Ovary (tissue), 3 donors: ENCODE results near the gene GADD45B.

ENCODE experiments used
- EP300 ChIP-seq: sonication (generic); formaldehyde crosslinking; IDR thresholded peaks from one replicate; pipeline ENCODE4 v1.6.1; 2017; ENCODE audit warnings: antibody characterized with exemption
- POLR2A ChIP-seq: fragments of 450-650 bp; IDR thresholded peaks from one replicate; pipeline ENCODE4 v1.6.1; 2017; ENCODE audit warnings: antibody characterized with exemption, mild to moderate bottlenecking, moderate library complexity
- TF ChIP-seq, protein P1 (sequence below), 3 donors: fragments of 450-650 bp in 2 of 3; fragments of 200-600 bp in 1 of 3; IDR thresholded peaks; one replicate each; pipeline versions ENCODE4 v1.5.1 to v1.8.0; 2016 to 2022; ENCODE audit warnings: antibody characterized with exemption in 3 of 3, mild to moderate bottlenecking in 1 of 3
- donor health status: DM: no; HTN: no; CAD: no.

DNA sequence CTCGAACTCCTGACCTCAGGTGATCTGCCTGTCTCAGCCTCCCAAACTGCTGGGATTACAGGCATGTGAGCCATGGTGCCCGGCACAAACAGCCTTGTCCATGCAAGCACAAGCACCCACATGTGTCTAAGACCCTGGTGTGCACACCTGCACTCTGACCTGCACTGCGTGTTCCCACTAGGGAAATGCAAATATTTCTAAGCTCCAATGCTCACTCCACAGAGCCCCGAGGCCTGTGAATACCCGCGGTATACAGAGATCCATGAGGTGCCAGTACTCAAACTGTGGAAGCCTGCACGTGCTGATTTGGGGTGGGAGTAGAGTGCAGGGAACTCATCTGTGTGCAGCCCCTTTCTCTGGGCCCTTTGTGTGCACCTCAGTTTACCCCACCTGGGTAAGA is 14.7 kb downstream of the GADD45B start:
- TF ChIP-seq, protein P1, sequence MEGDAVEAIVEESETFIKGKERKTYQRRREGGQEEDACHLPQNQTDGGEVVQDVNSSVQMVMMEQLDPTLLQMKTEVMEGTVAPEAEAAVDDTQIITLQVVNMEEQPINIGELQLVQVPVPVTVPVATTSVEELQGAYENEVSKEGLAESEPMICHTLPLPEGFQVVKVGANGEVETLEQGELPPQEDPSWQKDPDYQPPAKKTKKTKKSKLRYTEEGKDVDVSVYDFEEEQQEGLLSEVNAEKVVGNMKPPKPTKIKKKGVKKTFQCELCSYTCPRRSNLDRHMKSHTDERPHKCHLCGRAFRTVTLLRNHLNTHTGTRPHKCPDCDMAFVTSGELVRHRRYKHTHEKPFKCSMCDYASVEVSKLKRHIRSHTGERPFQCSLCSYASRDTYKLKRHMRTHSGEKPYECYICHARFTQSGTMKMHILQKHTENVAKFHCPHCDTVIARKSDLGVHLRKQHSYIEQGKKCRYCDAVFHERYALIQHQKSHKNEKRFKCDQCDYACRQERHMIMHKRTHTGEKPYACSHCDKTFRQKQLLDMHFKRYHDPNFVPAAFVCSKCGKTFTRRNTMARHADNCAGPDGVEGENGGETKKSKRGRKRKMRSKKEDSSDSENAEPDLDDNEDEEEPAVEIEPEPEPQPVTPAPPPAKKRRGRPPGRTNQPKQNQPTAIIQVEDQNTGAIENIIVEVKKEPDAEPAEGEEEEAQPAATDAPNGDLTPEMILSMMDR (IDR thresholded peaks at IDR 0.05): no peak
- TF ChIP-seq POLR2A (no peak), EP300 (no peak)
